COLO668 (cell line): ENCODE results near the gene ARHGAP10.

Experiments used
- DNase-seq: peaks from one replicate; lab custom pipeline; 2025; ENCODE audit not compliant: unreplicated experiment; lab: John Stamatoyannopoulos, UW

ARHGAP10 gene

DNA sequence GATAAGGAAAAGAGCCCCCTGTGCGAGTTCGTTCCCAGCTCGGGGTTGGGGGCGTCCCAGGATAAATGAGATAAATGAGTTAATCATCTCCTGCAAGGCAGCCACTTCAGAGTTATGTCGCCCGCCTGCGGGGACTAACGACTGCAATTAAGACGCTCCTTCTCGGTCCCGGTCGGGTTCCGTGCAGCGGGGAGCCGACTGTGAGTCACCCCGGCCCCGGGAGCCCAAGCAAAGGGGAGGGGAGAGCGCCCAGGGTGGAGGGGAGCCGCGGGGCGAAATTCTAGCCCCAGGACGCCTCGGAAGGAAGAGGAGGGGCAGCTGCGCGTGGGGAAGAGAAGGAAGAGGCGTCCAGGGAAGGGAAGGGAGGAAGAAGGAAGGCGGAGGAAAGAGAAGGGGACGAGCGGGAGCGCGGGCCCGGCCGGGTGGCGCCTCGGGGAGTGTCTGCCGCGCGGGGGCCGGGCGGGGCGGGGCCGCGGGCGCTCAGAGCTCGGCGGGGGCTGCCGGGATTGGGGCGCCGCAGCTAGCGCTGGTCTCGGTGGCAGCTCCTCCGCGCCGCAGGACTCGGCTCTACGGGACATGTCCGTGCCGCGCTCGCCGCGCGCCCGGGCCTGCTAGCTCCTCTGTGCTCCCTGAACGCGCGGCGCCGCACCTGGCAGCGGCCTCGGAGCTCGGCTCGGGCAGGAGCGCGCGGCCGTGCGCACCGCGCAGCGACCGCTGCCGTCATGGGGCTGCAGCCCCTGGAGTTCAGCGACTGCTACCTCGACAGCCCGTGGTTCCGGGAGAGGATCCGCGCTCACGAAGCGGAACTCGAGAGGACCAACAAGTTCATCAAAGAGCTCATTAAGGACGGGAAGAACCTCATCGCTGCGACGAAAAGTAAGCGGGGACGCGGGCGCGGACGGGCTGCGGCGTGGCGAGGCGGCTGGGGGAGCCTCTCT is at the start of gene ARHGAP10:
Gene ARHGAP10 (plus strand): TSS at position 509 of the 938 bp plus-strand sequence. CDS start 214 bp downstream, at position 723.
- peak; percentile 82 for DNase-seq

- DNase-seq = no peak
Observed at GRCh38 chr4:147682755-147683154, 49.1 kb upstream of the ARHGAP10 start.

GRCh38 chr4:147683188-147683591 is 48.7 kb upstream of the ARHGAP10 start:
- DNase-seq = peak; percentile 6

DNA sequence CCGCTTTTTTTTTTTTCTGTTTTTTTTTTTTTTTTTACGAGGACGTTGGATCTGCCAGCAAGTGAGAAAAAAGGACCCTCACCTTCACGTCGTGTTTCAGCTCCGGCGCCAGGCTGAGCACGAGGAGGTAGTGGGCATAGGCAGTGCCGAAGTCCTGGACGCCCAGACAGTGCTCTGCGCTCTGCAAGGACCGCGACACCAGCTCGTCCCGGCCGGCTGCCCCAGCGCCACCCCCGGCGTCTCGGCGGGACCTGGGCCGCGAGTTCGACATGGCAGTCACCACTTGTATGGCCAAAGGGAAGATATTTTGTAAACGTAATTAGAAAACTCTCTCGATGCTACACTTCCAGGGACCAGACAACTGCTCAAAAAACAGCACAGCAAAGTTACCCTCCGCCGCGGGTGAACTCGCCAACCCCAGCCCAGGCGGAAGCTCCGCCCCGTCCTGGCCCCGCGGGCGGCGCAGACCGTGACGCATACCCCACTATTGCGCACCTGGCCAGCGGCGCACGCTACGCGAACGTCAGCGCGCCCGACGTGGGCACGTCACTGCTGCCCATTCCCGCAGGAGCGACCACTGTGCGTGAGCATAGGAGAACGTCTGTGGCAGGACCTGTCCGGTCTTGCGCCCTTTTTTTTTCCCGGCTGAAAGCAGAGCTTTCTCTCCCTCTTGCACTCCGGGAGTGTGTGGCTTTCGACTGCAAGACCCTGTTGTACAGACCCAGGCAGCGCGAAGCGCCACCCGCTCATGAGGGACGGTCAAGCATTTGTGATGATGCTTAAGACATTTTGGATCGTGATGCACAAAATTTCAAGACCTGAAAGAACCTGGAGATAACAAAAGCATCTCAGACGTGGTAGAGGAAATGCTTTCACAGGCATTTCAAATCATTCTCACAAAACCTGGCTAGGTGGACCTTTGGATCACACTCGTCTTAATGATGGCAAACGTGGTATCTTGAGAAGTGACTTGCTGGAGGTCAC is 47.9 kb upstream of the ARHGAP10 start, which contains the start of gene PRMT9:
Gene PRMT9 (minus strand): TSS at position 447 of the 984 bp plus-strand sequence. CDS start 176 bp downstream, at position 271.
- peak; percentile 92 for DNase-seq

DNA sequence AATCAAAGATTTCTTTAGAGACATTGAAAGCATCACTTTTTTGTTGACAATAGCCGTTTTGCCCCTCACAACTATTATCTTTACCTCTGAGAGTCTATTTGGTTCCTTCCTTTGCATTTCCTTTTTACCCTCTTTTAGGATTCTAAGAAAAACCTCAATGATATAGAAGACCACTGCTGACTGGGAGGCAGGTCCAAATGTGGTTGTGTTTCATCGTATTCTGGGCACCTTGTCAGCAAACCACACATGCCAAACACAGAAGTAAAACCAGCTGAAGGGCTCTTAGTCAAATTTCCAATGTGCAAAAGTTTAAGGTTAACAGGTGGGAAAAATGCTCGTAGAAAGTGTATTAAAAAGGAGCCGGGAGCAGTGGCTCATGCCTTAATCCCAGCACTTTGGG is 42.8 kb upstream of the ARHGAP10 start:
- no peak for DNase-seq

DNA sequence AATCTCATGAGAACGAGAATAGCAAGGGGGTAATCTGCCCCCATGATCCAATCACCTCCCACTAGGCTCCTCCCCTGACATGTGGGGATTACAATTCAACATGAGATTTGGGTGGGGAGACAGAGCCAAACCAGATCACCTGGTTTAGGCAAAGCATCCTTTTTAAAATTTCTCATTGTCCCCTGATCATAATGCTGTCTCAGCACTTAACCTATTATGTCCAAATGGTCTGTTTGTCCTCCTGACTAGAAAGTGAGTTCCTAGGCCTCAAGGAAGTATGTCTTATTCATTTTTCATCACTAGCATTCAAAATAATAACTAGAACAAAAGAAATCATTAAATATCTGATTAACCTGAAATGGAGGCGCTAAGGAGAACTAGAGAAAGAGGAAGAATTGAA is 40.1 kb upstream of the ARHGAP10 start:
- no peak for DNase-seq

DNA sequence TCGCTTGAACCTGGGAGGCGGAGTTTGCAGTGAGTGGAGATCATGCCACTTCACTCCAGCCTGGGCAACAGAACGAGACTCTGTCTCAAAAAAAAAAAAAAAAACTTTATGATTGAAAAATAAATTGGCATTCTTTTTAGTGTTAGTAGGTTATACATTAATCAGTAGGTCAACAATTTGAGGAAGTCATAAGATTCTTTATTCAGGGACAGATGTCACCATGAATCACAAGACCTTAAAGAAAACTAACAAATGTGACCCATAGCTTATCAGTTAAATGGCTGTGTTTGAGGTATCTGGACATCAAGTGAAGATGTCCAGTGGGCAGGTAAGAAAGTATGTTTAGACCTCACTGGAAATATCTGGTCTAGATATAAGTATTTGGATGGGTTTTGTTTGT is 38.7 kb upstream of the ARHGAP10 start:
- no peak for DNase-seq

DNA sequence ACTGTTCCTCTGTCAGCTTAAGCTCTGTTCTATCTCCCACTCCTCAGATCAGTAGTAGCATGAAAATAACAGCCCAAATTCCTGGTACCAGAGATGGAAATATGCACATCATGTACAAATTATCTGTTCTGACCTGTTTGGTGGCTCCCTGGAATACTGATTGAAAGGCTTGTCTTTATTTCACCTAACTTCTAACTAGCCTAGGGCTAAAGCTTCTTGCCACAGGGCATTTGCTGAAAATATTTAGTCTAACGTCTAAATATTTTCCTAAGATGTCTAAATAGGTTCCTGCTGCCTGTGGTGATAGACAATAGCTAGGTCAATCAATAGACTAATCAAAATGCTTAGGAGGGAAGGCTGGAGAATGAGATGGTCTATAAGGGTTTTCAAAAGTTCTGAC is 35.0 kb upstream of the ARHGAP10 start:
- DNase-seq = no peak

DNA sequence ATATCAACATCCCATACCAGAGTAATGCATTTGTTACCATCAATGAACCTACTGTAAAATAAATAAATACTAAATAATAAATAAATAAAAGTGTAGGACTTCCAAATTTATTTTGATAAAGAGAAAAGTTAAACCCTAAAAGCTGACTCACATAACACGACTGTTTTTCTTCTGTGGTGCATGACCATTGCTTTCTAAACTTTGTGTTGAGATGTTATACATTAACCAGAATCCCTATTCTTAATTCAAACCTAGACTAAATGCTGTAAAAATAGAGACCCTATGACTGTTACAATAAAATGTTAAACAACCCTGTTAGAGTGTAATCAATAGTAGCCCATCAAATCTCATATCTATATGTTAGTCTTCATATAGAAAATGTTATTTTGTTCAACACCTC is 27.0 kb upstream of the ARHGAP10 start:
- DNase-seq = no peak

DNA sequence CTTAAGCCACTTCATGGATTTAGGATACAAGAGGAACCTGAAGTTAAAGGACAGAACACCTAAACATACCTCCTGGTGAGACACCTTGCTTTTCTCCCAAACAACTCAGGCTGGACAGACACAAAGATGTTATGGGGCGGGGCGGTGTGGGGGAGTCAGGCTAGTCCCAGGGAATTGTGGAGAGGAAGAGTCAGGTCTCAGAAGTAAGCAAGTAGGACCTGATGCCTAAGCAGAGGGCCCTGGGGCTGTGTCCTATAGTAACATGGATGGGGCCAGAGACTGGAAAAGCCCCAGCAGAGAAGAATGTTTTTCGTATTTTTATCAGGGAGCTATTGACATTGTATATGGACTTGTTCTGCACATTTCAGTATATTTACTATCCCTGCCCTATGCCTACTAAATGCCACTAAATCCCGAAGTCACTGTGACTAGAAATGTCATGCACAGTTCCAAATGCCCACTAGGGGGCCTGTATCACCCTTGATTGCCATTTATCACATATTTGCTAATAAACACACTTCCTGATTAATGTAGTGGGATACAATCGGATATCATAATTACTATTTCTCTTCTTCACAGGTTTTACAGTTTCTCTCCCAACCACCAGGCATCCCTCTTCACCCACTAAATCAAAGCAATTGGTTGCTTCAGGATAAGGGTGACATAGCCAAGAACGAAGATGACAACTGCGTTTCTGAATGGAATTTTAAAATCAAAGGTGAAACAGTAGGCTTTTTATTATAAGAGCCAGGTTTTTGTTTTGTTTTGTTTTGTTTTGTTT is 23.8 kb upstream of the ARHGAP10 start:
- peak; percentile 27 for DNase-seq

DNA sequence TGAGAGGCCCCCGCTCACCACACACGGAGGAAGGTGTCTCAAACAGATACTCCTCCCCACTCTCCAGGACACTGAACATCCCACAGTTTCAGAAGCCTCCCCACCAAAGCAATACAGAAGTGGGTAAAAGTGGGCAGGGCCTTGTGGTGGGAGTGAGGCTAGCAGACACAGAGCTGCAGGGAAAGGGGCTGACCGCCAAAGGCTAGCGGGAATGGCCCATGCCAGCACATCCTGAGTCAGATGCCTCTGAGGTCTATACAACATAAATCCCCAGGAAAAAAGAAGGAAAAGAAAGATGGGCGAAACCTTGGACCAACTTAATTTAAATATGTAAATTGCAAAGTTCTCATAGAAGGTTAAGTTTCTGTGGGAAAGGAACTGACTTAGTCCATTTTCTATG is 21.9 kb upstream of the ARHGAP10 start:
- no peak for DNase-seq

GRCh38 chr4:147714575-147715401 is 17.1 kb upstream of the ARHGAP10 start:
- no peak for DNase-seq

GRCh38 chr4:147717878-147718277 is 14.0 kb upstream of the ARHGAP10 start:
- DNase-seq = no peak

DNA sequence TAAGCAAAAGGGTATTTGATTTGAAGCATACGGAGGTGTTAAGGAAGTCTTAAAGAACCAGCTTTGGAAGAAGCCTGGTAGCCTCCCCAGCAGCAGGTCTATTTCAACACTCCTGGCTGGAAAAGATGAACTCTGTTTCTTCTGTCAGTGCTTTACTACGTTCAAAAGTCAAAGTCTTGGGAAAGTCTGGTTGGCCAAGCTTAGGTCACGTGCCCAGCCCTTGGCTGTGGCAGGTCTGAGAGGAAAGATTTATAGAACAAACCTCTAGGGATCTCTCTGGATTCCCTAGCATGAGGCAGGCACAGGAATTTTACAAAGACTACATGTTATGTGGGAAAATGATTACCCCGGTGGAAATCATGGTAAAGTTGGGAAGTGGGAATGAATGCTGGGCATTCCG is 8.6 kb upstream of the ARHGAP10 start:
- no peak for DNase-seq

GRCh38 chr4:147724468-147725201 is 7.3 kb upstream of the ARHGAP10 start:
- no peak for DNase-seq

DNA sequence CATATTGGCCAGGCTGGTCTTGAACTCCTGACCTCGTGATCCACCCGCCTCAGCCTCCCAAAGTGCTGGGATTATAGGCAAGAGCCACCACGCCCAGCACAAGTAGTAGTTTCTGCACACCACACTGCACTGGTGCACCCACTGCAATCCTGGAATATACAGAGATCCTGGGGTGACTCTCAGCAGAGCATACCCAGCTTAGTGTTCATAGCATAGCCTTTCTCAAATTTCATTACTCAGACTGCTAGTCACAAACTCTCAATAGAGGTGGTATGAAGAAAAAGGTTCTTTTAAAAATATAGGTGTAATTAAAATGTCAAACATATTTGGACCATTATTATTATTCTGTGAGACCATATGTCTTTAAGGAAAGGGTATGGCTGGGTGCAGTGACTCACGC is 6.2 kb upstream of the ARHGAP10 start:
- DNase-seq = no peak

GRCh38 chr4:147727476-147728028 is 4.3 kb upstream of the ARHGAP10 start:
- DNase-seq = no peak

DNA sequence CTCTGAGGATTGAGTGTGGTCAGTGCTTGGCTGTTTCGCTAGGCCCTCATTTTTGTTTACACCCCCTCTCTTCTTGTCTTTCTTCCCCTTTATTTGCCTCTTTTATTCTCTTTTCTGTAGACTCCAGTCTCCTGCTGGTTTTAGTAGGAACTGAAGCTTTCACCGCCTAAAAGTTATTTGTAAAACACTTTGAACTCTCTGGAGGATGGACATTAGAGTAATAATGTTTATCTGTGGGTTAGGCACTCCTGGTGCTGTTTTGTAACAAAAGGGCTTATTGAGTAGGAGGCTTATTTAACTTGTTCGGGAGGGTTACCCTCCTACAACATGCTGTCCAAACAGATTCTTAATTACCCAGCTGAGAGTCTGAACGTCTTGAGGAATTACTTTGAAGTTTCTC is 1.6 kb upstream of the ARHGAP10 start:
- no peak for DNase-seq
